ENCODE results near the gene ATG7. TPM values are rescaled to one million over a fixed set of nuclear protein-coding genes. Genes with fewer than 3 reads are reported as not detected.

The ATG7 gene
- 17.5 TPM for total RNA-seq
- long read RNA-seq, full-length matches to known transcripts, result 1 of 7 reads
- long read RNA-seq, partial matches to known transcripts, result 3 of 7 reads
- long read RNA-seq, other reads (novel, unspliced or antisense), result 3 of 7 reads

DNA sequence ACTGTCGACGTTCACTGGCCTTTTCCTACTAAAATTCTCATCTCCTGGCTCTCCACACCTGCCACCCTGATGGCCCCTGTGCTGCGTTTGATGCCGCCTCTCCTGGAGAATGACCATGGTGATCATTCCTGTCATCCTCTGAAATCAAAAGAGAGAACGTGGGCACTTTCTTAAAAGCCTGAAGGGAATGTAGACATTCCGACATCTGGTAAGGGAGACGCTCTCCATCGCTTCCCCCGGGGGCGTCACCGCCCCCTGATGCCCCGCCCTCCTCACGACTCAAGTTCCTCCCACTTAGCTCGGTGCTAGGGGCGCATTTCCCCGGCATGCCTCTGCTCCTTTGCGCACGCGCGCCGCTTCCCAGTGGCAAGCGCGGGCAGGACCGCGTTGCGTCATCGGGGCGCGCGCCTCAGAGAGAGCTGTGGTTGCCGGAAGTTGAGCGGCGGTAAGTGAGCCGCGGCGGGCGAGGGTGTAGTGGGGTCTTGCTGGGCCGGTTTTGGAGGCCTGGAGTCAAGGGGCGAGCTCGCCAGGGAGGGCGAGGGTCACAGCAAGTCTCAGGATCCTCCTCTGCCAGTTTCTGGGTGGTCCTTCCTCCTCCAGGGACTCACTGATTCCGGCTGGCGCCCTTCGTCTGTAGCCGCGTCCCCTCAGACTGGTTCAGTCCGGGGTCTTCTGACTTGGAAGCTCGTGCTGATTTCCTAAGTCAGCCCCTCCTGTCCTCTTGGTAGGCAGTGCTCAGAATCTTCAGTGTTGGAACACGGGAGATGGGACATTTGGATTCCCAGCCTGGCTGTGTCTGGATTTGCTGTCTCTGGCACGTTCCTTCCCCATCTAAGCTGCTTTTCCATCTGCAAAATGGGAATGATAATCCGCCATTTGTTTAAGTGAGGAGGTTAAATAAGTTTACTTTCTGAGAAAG, at the start of gene ATG7:
Gene ATG7, plus strand, starts transcription at position 412 of the 919 bp plus-strand sequence. CDS start 26,299 bp downstream, outside the sequence.
- peak; percentile 100 for DNase-seq (ENCODE audit: missing footprints)
- ATAC-seq, result peak; percentile 99
- intact Hi-C loops (cut with DNase I), result no loop called here

- intact Hi-C loops (cut with DNase I), result no loop called here
- no peak for DNase-seq (ENCODE audit: missing footprints)
- ATAC-seq, result no peak
Measured at GRCh38 chr3:11224010-11224409, 48.2 kb upstream of the ATG7 start.

DNA sequence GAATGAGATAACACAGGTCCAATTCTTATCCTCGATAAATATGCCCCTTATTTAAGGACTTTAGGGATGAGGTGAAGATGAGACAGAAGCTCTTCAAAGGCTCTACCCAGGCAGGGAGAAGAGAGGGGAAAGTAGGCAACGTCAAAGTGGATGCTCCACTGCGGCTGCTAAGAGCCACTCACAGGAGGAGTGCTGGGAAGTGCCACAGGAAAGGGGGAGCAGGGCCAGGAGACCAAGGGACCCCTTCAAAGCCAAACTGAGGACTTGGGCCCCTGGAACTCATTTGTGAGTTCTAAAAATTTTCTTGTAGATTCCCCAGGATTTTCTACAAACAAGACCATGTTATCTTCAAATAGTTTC, 47.3 kb upstream of the ATG7 start:
- DNase-seq (ENCODE audit: missing footprints), result no peak
- intact Hi-C loops (cut with DNase I), result no loop called here
- ATAC-seq, result no peak

- DNase-seq (ENCODE audit: missing footprints) (no peak), ATAC-seq (no peak)
- intact Hi-C loops (cut with DNase I), result no loop called here
Measured at GRCh38 chr3:11226042-11226370, 46.2 kb upstream of the ATG7 start.

GRCh38 chr3:11228041-11228440, 44.2 kb upstream of the ATG7 start:
- ATAC-seq (no peak), DNase-seq (ENCODE audit: missing footprints) (no peak)
- intact Hi-C loops (cut with DNase I), result no loop called here

GRCh38 chr3:11230125-11230524, 42.1 kb upstream of the ATG7 start:
- no peak for DNase-seq (ENCODE audit: missing footprints)
- intact Hi-C loops (cut with DNase I), result no loop called here
- ATAC-seq, result no peak

DNA sequence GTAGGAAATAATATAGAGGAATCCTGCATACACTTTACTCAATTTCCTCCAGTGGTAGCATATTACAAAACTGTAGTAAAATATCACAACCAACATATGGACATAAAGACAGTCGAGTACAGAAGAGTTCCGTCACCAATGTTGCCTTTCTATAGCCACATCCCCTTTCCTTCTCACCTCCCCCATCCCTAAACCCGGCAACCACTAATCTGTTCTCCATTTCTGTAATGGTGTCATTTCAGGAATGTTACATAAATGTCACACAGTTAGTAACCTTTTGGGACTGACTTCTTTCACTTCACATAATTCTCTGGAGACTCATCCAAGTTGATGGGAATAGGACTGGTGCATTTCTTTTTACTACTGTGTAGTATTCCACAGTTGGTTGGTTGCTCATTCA, 41.4 kb upstream of the ATG7 start:
- ATAC-seq (no peak), DNase-seq (ENCODE audit: missing footprints) (no peak)
- intact Hi-C loops (cut with DNase I), result no loop called here

- intact Hi-C loops (cut with DNase I), result no loop called here
- DNase-seq (ENCODE audit: missing footprints) (no peak), ATAC-seq (no peak)
Measured at GRCh38 chr3:11235385-11235784, 36.8 kb upstream of the ATG7 start.

DNA sequence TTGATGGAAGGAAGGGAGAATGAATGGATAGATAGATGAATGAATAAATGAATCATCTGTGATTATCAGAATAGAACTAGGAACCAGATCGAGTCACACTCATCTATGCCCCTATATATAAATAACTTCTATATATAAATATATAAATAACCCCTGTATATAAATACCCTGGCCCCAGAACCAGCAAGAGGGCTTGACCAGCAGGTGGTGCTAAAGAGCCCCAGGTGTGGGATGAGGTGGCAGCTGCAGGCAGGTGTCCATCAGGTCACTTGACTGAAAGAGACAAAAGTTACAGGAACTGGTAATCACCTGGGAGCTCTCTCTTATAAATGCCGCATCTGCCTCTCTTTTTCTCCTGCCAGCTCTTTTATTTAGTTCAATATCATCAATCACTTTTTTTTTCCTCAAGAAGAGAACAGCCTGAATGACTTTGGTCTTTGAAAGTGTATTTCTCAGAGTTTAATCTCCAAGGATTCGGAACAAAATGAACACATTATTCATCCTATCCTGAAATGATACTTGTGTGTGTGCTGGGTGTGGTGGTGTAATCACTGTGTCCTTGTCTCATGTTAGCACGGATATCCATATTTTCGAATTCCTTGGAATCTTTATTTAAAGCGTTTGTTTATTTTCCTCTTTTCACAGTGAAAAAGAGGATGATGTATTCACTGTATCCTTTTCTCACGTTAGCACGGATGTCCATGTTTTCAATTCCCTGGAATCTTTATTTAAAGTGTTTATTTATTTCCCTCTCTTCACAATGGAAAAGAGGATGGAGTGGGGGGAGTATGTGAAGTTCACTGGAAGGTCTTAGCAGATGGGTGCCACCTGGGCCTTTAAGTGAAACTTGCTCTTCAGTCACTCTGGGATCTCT, 35.4 kb upstream of the ATG7 start:
- no peak for ATAC-seq
- intact Hi-C loops (cut with DNase I), result loop anchor here (1.0 kb wide), 1 partner anchor 99 kb away; no protein-coding TSS in a partner anchor

GRCh38 chr3:11238060-11238459, 34.1 kb upstream of the ATG7 start:
- DNase-seq (ENCODE audit: missing footprints) (no peak), ATAC-seq (no peak)
- intact Hi-C loops (cut with DNase I), result no loop called here

More for the DNA sequence above, 35.4 kb upstream of the ATG7 start:
- DNase-seq (ENCODE audit: missing footprints), result peak; percentile 70

GRCh38 chr3:11238880-11239279, 33.3 kb upstream of the ATG7 start:
- intact Hi-C loops (cut with DNase I), result no loop called here
- ATAC-seq (no peak), DNase-seq (ENCODE audit: missing footprints) (no peak)

GRCh38 chr3:11239796-11240195, 32.4 kb upstream of the ATG7 start:
- intact Hi-C loops (cut with DNase I), result no loop called here
- DNase-seq (ENCODE audit: missing footprints), result no peak
- no peak for ATAC-seq

GRCh38 chr3:11240496-11240895, 31.7 kb upstream of the ATG7 start:
- ATAC-seq, result no peak

DNA sequence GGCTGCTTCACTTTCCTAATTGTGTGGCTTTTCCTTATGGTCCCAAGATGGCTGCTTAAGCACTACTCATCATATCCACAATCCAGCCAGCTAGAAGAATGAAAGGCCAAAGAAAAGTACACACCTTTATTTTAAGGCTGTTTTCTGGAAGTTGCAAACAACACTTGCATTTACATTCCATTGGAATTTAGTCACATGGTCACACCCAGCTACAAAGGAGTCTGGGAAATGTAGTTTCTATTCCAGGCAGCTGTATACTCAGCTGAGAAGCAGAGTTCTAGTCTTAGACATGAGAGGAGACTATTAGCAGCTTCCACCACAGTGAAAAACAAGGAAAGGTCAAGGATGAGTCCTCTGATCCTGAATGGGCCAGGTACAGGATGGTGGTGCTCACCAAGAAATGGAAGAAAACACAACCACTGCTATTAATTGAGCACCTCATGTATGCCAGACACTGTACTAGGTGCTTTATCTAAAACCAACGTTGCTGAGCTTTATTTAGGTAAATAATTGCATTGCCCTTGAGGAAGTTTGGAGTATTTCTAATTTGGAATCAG, 28.0 kb upstream of the ATG7 start:
- intact Hi-C loops (cut with DNase I), result no loop called here
- ATAC-seq (no peak), DNase-seq (ENCODE audit: missing footprints) (no peak)

More at GRCh38 chr3:11240496-11240895, 31.7 kb upstream of the ATG7 start:
- intact Hi-C loops (cut with DNase I), result no loop called here
- no peak for DNase-seq (ENCODE audit: missing footprints)

DNA sequence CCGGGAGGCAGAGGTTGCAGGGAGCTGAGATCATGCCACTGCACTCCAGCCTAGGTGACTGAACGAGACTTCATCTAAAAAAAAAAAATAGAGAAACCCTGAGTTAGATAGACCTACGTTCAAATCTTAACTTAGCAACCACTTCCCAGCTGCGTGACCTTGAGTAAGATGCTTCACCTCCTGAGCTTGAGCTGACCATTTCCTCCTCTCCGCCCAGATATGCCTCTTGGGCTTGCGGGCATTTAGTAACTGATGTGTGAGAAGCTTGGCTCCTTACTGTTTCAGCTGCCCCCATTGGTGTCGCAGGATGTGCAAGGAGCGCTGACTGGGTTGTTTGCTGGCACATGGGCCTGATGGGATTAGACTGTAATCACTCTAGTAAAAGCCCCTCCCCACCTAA, 26.9 kb upstream of the ATG7 start:
- intact Hi-C loops (cut with DNase I), result no loop called here
- ATAC-seq (no peak), DNase-seq (ENCODE audit: missing footprints) (no peak)

DNA sequence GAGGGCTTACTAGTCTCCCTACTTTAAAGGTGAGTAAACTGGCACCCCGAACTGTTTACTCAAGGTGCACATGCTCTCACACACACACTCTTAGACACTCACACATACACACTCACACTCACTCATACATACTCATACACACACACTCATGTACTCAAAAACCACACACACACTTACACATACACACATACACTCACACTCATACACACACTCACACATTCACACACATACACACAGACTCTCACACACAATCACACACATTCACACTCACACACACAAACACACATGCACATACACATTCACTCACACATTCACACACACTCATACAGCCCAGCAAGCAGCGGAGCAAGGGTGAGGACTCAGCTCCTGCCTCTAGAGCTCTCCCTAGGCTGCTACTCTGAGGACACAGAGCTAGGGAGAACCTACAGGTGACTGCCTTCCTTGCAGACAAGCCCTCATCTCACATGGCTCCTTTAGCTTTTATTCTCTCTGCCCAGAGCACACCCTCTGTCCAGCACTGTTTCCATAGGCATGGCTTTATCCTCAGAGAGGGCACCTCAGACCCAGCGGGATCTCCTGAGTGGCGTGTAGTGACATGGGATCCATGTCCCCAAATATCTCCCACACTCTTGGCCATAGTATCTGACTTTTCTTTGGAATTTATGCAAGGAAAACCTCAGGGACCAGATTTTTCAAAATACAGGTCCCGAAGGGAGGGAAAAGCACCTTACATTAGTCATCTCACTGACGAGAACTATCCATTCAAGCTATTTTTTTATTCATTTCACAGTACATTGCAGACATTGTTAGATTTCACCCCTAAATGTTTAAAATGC, 26.2 kb upstream of the ATG7 start:
- no peak for DNase-seq (ENCODE audit: missing footprints)
- intact Hi-C loops (cut with DNase I), result no loop called here
- no peak for ATAC-seq

GRCh38 chr3:11246663-11246970, 25.6 kb upstream of the ATG7 start:
- ATAC-seq, result no peak
- no peak for DNase-seq (ENCODE audit: missing footprints)
- intact Hi-C loops (cut with DNase I), result no loop called here

DNA sequence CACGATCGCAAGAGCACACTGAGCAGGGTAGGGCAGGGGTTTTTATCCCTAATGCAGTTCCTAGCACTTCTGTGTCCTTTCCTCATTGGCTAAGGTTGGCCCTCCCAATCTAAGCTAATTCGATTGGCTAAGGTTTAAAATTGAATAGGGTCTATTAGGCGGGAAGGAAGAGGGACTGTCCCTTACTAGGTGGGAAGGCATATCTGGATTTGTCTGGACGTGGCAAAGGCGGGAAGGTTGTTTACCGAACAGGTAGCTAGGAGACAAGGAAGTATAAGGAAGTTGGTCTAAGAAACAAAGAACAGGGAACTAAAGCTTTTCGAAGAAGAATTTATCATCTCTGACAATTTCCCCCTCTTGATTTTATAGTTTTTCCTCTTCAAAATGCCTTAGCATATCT, 24.8 kb upstream of the ATG7 start:
- intact Hi-C loops (cut with DNase I), result no loop called here
- ATAC-seq (no peak), DNase-seq (ENCODE audit: missing footprints) (no peak)

GRCh38 chr3:11248596-11248995, 23.6 kb upstream of the ATG7 start:
- ATAC-seq (no peak), DNase-seq (ENCODE audit: missing footprints) (no peak)
- intact Hi-C loops (cut with DNase I), result no loop called here
